ENCODE results near the gene BATF3.

The BATF3 gene

GRCh38 chr1:212703991-212704564 is 4.4 kb upstream of the BATF3 start:
- no peak for DNase-seq (ENCODE audit: low read depth in 2 of 2)

DNA sequence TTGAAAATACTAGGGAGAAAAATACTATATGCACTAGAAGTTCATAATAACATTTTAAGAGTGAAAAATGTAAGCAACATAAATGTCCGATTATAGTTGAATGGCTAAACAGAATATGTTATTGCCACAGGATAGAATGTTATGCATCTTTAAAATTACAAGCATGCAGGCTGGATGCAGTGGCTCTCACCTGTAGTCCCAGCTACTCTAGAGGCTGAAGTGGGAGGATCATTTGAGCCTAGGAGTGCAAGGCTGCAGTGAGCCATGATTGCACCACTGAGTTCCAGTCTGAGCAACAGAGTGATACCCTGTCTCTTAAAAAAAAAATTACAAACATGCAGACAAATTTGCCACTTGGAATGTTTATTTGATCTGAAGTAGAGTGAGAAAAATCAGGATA is 3.0 kb upstream of the BATF3 start:
- no peak for DNase-seq (ENCODE audit: low read depth in 2 of 2)

- DNase-seq (ENCODE audit: low read depth in 2 of 2): no peak
Observed at GRCh38 chr1:212701910-212702309, 2.3 kb upstream of the BATF3 start.

DNA sequence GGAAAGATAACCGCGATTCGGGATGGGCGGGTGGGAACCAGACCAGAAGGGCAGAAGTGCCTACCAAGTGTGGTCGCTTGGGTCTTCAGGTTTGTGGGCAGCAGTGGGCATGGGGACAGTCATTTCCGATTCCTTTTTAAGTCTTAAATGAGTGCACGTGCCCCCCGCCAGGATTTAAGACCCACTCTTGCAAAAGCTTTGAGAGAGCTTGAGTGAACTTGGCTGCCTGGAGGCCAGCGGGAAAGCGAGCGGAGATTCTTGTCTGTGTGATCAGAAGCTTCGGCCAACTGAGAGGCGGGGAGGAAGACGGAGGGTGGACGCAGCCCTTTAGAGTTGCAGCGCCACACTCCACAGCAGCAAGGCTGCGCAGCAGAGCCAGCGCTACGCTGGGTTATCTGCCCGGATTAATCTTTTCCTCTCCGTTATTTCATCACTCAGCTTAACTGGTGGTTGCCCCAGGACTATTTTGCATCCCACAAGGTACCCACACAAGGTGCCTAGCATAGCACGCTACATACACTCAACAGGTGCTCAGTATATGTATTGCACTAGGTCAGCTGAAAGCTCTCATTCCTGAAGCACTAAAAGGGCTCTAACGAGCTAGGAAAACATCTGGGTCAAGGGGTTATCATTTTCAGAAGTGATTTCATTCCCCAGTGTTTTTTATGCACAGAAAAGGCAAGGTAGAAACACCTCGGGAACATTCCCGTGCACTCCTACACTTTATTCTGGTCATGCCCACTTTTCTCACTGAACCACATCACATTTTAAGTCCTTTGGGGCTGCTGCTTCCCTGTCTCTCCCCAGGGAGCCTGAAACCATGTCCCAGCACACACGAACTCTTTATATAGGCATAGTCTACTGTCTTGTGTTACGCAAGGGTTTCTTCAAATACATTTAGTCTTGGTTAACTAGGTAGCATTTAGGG is 1.5 kb upstream of the BATF3 start:
- no peak for DNase-seq (ENCODE audit: low read depth in 2 of 2)

DNA sequence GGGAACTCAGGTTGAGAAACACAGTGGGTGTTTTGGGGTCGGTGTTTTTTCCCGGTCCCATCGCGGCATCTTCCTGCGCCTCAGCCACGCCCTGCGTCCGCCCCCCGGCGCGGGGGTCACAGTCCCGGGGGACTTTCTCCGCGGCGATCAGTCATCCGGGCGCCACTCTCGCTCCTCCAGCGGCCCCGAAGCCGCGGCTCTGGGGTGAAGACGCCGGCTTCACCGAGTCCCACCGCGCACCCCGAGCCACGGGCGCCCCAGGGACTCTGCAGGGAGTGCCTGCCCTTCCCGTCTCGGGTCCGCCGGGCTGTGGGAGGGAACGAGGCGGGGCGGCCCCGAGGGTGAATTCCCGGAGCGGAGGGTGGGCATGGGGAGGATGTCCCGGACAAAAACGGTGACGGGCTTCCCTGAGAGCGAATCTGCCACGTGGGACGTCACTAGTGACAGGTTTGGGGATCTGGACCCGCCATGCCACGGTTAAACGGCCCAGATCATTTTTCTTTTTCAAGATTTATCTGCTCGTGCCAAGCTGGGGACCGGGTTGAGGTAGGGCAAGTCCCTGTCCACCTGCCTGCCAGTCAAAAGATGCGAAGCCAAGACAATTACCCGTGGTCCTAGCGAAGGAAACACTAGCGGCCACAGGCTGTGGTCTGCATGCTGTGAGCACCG is 717 bp upstream of the BATF3 start:
- DNase-seq (ENCODE audit: low read depth in 2 of 2): no peak

GRCh38 chr1:212699104-212699624 is 476 bp downstream of the BATF3 start:
- no peak for DNase-seq (ENCODE audit: low read depth in 2 of 2)

- DNase-seq (ENCODE audit: low read depth in 2 of 2): no peak
Observed at GRCh38 chr1:212698467-212699103, 1.1 kb downstream of the BATF3 start.

DNA sequence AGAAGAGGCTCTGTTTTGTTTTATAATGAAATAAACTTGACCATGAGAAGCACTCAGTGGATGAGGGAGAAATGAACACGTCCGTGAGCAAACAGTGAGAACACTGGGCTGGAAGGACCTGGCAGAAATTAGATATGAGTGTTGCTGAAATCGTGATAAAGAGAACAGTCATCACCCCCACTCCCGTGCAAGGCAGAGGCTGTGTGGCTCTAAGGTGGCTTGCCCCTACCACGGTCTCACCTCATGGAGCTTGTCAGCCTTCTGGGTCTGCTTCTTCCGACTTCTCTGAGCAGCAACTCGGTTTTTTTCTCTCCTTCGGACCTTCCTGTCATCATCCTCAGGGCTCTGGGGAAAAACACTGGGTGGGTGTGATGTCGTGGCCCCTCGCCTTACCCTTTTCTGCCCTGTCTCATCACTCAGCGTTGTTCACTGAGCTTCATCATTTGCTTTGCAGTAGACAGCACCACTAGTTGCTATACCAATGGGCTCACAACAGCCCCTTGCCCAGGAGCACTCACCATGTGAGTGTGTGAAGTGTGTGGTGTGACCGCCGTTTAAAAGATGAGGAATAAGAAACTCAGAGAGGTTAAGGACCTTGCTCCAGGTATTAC is 2.8 kb downstream of the BATF3 start:
- no peak for DNase-seq (ENCODE audit: low read depth in 2 of 2)

- DNase-seq (ENCODE audit: low read depth in 2 of 2): no peak
Observed at GRCh38 chr1:212692774-212693644, 6.6 kb downstream of the BATF3 start.

GRCh38 chr1:212691561-212692071 is 8.0 kb downstream of the BATF3 start:
- no peak for DNase-seq (ENCODE audit: low read depth in 2 of 2)

- no peak for DNase-seq (ENCODE audit: low read depth in 2 of 2)
Observed at GRCh38 chr1:212690816-212691403, 8.7 kb downstream of the BATF3 start.

- DNase-seq (ENCODE audit: low read depth in 2 of 2): no peak
Observed at GRCh38 chr1:212689758-212690529, 9.7 kb downstream of the BATF3 start.

DNA sequence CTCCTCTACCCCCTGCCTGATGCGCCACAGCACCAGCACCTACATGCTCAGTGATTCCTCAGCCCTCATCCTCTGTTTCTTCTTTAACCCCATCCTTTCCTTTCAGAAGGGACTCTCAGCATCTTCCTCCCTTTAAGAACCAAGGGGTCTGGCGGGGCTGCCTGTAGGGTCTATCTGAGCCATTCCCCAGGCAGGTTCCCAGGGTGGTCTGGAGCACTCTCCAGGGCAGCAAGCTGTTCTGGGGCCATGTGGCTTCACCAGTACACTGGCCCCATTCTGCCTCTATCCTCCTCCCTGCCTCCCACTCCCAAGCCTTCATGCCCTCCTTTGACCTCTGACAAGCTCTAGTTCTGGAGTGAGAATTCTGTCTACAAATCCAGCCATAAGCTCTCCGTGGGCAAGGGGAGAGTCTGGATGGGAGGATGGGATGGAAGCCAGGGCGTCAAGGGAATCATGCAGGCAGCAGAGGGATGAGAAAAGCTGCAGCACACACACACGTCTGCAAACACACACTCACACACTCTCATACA is 10.4 kb downstream of the BATF3 start:
- no peak for DNase-seq (ENCODE audit: low read depth in 2 of 2)

GRCh38 chr1:212688341-212689047 is 11.1 kb downstream of the BATF3 start:
- peak; percentile 78 to 80 for DNase-seq (ENCODE audit: low read depth in 2 of 2)

DNA sequence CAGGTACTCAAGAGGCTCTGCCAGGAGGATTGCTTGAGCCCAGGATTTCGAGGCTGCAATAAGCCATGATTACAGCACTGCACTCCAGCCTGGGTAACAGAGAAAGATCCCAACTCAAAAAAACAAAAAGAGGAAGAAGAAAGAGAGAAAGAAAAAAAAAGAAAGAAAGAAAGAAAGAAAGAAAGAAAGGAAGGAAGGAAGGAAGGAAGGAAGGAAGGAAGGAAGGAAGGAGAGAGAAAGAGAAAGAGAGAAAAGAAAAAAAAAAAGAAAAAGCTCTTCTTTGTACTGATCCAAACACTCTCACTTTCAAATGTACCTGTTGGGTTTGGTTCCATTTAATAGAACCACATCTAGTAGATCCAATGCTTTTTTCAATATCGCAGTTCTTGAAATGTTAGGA is 11.8 kb downstream of the BATF3 start:
- DNase-seq (ENCODE audit: low read depth in 2 of 2): no peak

DNA sequence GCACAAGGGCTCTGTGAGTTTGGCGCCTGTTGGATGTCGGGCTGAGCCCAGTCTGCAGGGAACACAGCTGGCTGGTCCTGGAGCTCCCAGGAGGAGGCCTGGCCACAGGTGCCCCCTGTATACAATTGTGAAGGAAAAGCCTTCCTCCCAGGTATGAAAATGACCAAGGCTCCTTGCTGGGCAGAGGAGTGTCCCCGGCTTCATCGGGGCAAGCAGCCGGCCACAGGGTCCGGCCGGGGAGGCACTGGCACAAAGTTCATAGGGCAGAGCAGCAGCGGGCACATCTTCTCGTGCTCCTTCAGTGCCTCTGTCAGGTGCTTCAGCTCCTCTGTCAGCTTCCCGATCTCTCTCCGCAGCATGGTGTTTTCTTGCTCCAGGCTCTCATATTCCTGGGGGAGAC is 13.0 kb downstream of the BATF3 start:
- no peak for DNase-seq (ENCODE audit: low read depth in 2 of 2)

GRCh38 chr1:212686069-212686468 is 13.6 kb downstream of the BATF3 start:
- DNase-seq (ENCODE audit: low read depth in 2 of 2): no peak

DNA sequence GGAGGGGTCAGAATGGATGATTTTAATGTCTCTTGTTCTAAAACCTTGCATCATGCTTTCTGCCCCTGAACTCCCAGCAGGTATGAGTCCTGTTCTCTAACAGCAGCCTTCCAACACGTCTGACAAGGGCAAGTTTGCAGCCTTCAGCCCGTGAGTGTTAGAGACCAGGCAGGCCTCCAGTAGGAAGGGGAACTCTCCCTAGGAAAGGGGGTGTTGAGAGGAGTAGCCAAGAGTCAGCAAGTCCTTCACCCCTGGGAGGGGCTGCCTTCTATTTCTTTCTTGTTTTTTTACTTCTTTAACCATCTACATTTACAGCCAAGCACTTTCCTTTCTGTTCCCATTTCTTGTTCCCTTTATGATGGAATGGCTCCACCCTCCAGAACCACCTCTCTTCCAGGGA is 14.2 kb downstream of the BATF3 start:
- no peak for DNase-seq (ENCODE audit: low read depth in 2 of 2)

All from fibroblast of skin of left quadriceps (primary cell).